CD14-positive monocyte (primary cell): ENCODE measurements around the gene CYP4F8. TPM values are rescaled to one million over a fixed set of nuclear protein-coding genes. Genes with fewer than 3 reads are reported as not detected.

Experiments used
- DNase-seq, 3 donors: peaks; one replicate each; pipeline ENCODE4 v3.0.0-alpha.2; 2011 to 2022
- H2AFZ ChIP-seq: 2 replicates; pipeline ENCODE4 v1.6.0; 2012; ENCODE audit warnings: mild to moderate bottlenecking, low read depth, low read length, inconsistent platforms; ENCODE audit not compliant: insufficient read depth, poor library complexity, severe bottlenecking
- H3K27ac ChIP-seq, 2 donors: 1 replicate in 1 of 2; 2 replicates in 1 of 2; pipeline ENCODE4 v1.5.1; 2012 to 2013; ENCODE audit warnings: low read length in 2 of 2, control low read depth in 1 of 2, inconsistent platforms in 1 of 2, low read depth in 1 of 2, mild to moderate bottlenecking in 1 of 2
- H3K27me3 ChIP-seq, 2 donors: one replicate each; pipeline versions ENCODE4 v1.6.0 to v1.6.1; 2011 to 2013; ENCODE audit warnings: low read length in 2 of 2; ENCODE audit not compliant: control insufficient read depth in 2 of 2, insufficient read depth in 2 of 2
- H3K36me3 ChIP-seq, 2 donors: replicated peaks in 1 of 2; 1 replicate in 1 of 2; 2 replicates in 1 of 2; pipeline versions ENCODE4 v1.5.1 to v1.6.1; 2012 to 2013; ENCODE audit warnings: low read length in 2 of 2, control low read depth in 1 of 2, inconsistent platforms in 1 of 2, mild to moderate bottlenecking in 1 of 2; ENCODE audit not compliant: insufficient read depth in 2 of 2, control insufficient read depth in 1 of 2
- H3K4me1 ChIP-seq, 2 donors: 1 replicate in 1 of 2; 2 replicates in 1 of 2; pipeline versions ENCODE4 v1.5.1 to v1.6.1; 2012 to 2013; ENCODE audit warnings: low read length in 2 of 2, control low read depth in 1 of 2, inconsistent platforms in 1 of 2, mild to moderate bottlenecking in 1 of 2, moderate library complexity in 1 of 2; ENCODE audit not compliant: insufficient read depth in 2 of 2, control insufficient read depth in 1 of 2
- H3K4me2 ChIP-seq: replicated peaks from 2 replicates; pipeline ENCODE3; 2012; ENCODE audit warnings: low read length, moderate library complexity, mild to moderate bottlenecking; ENCODE audit not compliant: poor library complexity, severe bottlenecking; ENCODE audit errors: extremely low read depth
- H3K4me3 ChIP-seq, 3 experiments: fragments of 200-600 bp in 1 of 3; sonication (generic) in 1 of 3; replicated peaks in 1 of 3; 1 replicate in 2 of 3; 2 replicates in 1 of 3; pipeline ENCODE4 v1.5.1; 2011 to 2013; ENCODE audit warnings: low read length in 3 of 3, mild to moderate bottlenecking in 3 of 3, control low read depth in 2 of 3, low read depth in 2 of 3, inconsistent platforms in 1 of 3, moderate library complexity in 1 of 3
- H3K79me2 ChIP-seq: 2 replicates; pipeline ENCODE4 v1.6.0; 2012; ENCODE audit warnings: mild to moderate bottlenecking, control low read depth, inconsistent platforms, low read length, moderate library complexity; ENCODE audit not compliant: insufficient read depth
- H3K9ac ChIP-seq: 2 replicates; pipeline ENCODE4 v1.6.0; 2017; ENCODE audit warnings: low read length, mild to moderate bottlenecking; ENCODE audit not compliant: insufficient read depth, poor library complexity, severe bottlenecking
- H3K9me3 ChIP-seq, 2 donors: replicated peaks in 1 of 2; 1 replicate in 1 of 2; 2 replicates in 1 of 2; pipeline versions ENCODE4 v1.5.1 to v1.6.1; 2012 to 2013; ENCODE audit warnings: low read length in 2 of 2, control low read depth in 1 of 2; ENCODE audit not compliant: control insufficient read depth in 1 of 2, insufficient read depth in 1 of 2
- H4K20me1 ChIP-seq: 2 replicates; pipeline ENCODE4 v1.6.0; 2012; ENCODE audit warnings: mild to moderate bottlenecking, low read length, control low read depth, moderate library complexity; ENCODE audit not compliant: insufficient read depth
- H3K27ac Mint-ChIP-seq, 7 donors: one replicate each; pipeline ENCODE4 v1.8.0; 2020; ENCODE audit warnings: mild to moderate bottlenecking in 7 of 7, mixed read lengths in 7 of 7, moderate library complexity in 6 of 7, inconsistent platforms in 2 of 7
- H3K27me3 Mint-ChIP-seq, 3 donors: one replicate each; pipeline ENCODE4 v1.8.0; 2021 to 2022; ENCODE audit warnings: low read depth in 3 of 3, mild to moderate bottlenecking in 3 of 3, mixed read lengths in 3 of 3, moderate library complexity in 3 of 3, inconsistent platforms in 1 of 3
- H3K36me3 Mint-ChIP-seq, 2 donors: one replicate each; pipeline ENCODE4 v1.8.0; 2020; ENCODE audit warnings: mixed read lengths in 2 of 2, inconsistent platforms in 1 of 2, mild to moderate bottlenecking in 1 of 2
- H3K4me1 Mint-ChIP-seq: one replicate; pipeline ENCODE4 v1.8.0; 2020; ENCODE audit warnings: mild to moderate bottlenecking, mixed read lengths
- H3K4me3 Mint-ChIP-seq, 2 donors: one replicate each; pipeline ENCODE4 v1.8.0; 2020; ENCODE audit warnings: mild to moderate bottlenecking in 2 of 2, mixed read lengths in 2 of 2, moderate library complexity in 1 of 2
- H3K9me3 Mint-ChIP-seq, 7 donors: one replicate each; pipeline ENCODE4 v1.8.0; 2020 to 2022; ENCODE audit warnings: mixed read lengths in 7 of 7, mild to moderate bottlenecking in 6 of 7, moderate library complexity in 6 of 7, inconsistent platforms in 2 of 7
- CTCF ChIP-seq: fragments of 200-600 bp; IDR thresholded peaks from one replicate; pipeline ENCODE4 v1.8.0; 2022; ENCODE audit warnings: antibody characterized with exemption, mild to moderate bottlenecking
- WGBS: methylation state at CpG from one replicate; pipeline ENCODE4 v1.1.5; 2013; ENCODE audit warnings: missing lambda C conversion rate; ENCODE audit not compliant: insufficient coverage; 5-methylcytosine and 5-hydroxymethylcytosine counted together
- intact Hi-C, 2 donors: fragments of 100-400 bp; cut with micrococcal nuclease; formaldehyde crosslinking; loops; one replicate each; pipeline versions ENCODE4 v1.15.0 to v1.15.1; 2023
- polyA plus RNA-seq, 3 donors: library from polyadenylated mRNA; depleted of rRNA in 1 of 3; unstranded in 2 of 3; stranded (reverse) in 1 of 3; fragments of 300-500 nt in 2 of 3; fragments of >200 nt in 1 of 3; fragmentation: Illumina TruSeq in 2 of 3; gene quantifications; 1 replicate in 2 of 3; 2 replicates in 1 of 3; pipeline ENCODE4 v1.2.3, GENCODE V29; 2012 to 2021

CYP4F8 gene
- polyA plus RNA-seq, 3 donors, result not detected

GRCh38 chr19:15671237-15671821 lies 56.3 kb downstream of the CYP4F8 start:
- intact Hi-C loops, result no loop called here
- H3K4me1 Mint-ChIP-seq, result peaks cover 21% of the 10 kb centered on the region
- H3K9me3 Mint-ChIP-seq, result peaks cover 0 to 2% (median 0%) of the 10 kb centered on the region in 7 donors
- Histone ChIP-seq H3K27me3 (no peaks in the 10 kb centered on the region), H3K27ac (no peak overlapping the region), H4K20me1 (no peaks in the 10 kb centered on the region), H3K9me3 (no peaks in the 10 kb centered on the region), H3K4me1 (peaks cover 22 to 23% of the 10 kb centered on the region in 2 donors), H3K4me2 (no peak overlapping the region), H3K4me3 (no peak overlapping the region), H3K36me3 (no peaks in the 10 kb centered on the region), H3K9ac (no peak overlapping the region), H3K79me2 (no peaks in the 10 kb centered on the region), H2AFZ (no peak overlapping the region)
- 69% methylated on average over 4 of the region's 5 CpGs for WGBS
- no peaks in the 10 kb centered on the region for H3K36me3 Mint-ChIP-seq
- H3K27ac Mint-ChIP-seq, result no peak overlapping the region
- peaks cover 2 to 5% (median 3%) of the 10 kb centered on the region in 3 donors for H3K27me3 Mint-ChIP-seq
- DNase-seq, result no peak
- no peak overlapping the region for H3K4me3 Mint-ChIP-seq
- no peak for TF ChIP-seq CTCF

- Mint-ChIP-seq H3K4me1 (peaks cover 21% of the 10 kb centered on the region), H3K27me3 (peaks cover 2 to 6% (median 5%) of the 10 kb centered on the region in 3 donors), H3K27ac (no peak overlapping the region), H3K36me3 (no peaks in the 10 kb centered on the region), H3K4me3 (no peak overlapping the region), H3K9me3 (peaks cover 0 to 3% (median 0%) of the 10 kb centered on the region in 7 donors)
- 54% methylated on average over 8 of the region's 10 CpGs for WGBS
- no peak for TF ChIP-seq CTCF
- Histone ChIP-seq H3K9ac (no peak overlapping the region), H3K36me3 (no peaks in the 10 kb centered on the region), H2AFZ (no peak overlapping the region), H3K4me2 (no peak overlapping the region), H3K27me3 (no peaks in the 10 kb centered on the region), H3K4me1 (peaks cover 15 to 16% of the 10 kb centered on the region in 2 donors), H4K20me1 (no peaks in the 10 kb centered on the region), H3K79me2 (no peaks in the 10 kb centered on the region), H3K27ac (no peak overlapping the region), H3K4me3 (no peak overlapping the region), H3K9me3 (no peaks in the 10 kb centered on the region)
- intact Hi-C loops, result no loop called here
- DNase-seq, result no peak
These were observed 57.0 kb downstream of the CYP4F8 start for GRCh38 chr19:15671891-15672579.
